Fibroblast of lung (primary cell): ENCODE measurements around the gene WDR13.

Source experiments
- CTCF ChIP-seq, 2 donors: IDR thresholded peaks in 1 of 2; conservative IDR thresholded peaks in 1 of 2; 1 replicate in 1 of 2; 2 replicates in 1 of 2; pipeline ENCODE4 v1.5.1; 2011 to 2012; ENCODE audit warnings: low read length in 2 of 2, control low read depth in 1 of 2, inconsistent platforms in 1 of 2, low read depth in 1 of 2, mild to moderate bottlenecking in 1 of 2
- EZH2 ChIP-seq: IDR thresholded peaks from 2 replicates; pipeline ENCODE4 v1.5.1; 2012; ENCODE audit warnings: low read length, control low read depth, mild to moderate bottlenecking; ENCODE audit errors: missing control alignments

GRCh38 chrX:48611703-48612102 is 14.4 kb downstream of the WDR13 start:
- TF ChIP-seq EZH2 (no peak), CTCF (conservative IDR thresholded peaks at IDR 0.05 in 1 of 2, IDR thresholded peaks at IDR 0.05 in 1 of 2; ENCODE audit: low read depth in 1 of 2, low read length in 2 of 2) (no peak)
